HCT116 (cell line): ENCODE measurements around the gene ATAT1. TPM values are rescaled to one million over a fixed set of nuclear protein-coding genes. Genes with fewer than 3 reads are reported as not detected.

Experiments
- ATAC-seq: fragments of 200-7000 bp; cut with Tn5 transposase; 2 replicates; pipeline ENCODE4 v1.9.1; 2020; ENCODE audit warnings: mild to moderate bottlenecking, moderate library complexity
- BruUV-seq: library from RNA; stranded (reverse); fragments of 400-500 nt; replicated peaks from 2 replicates; lab custom pipeline; 2021; lab: Mats Ljungman, UMichigan
- CTCF ChIA-PET: fragments of 300-600 bp; sonication (Branson Sonifier 250); formaldehyde crosslinking; loops from one replicate; lab custom pipeline; 2021; ENCODE audit warnings: antibody characterized with exemption; lab: Charles Lee
- POLR2A ChIA-PET: fragments of 300-600, 350-600 bp; sonication (Branson Sonifier 250); formaldehyde crosslinking; loops from one replicate; lab custom pipeline; 2021; ENCODE audit warnings: antibody characterized with exemption; lab: Charles Lee
- RAD21 ChIA-PET, 2 experiments: fragments of 300-600 bp; sonication (Branson Sonifier 250); formaldehyde crosslinking; loops; one replicate each; lab custom pipeline; 2023; ENCODE audit warnings: low total read pairs in 2 of 2; ENCODE audit not compliant: uncharacterized antibody in 2 of 2, unreplicated experiment in 2 of 2, low non-redundant PET in 1 of 2; lab: Charles Lee
- DNase-seq: peaks from one replicate; pipeline ENCODE4 v3.0.0-alpha.2; 2010; ENCODE audit warnings: low read depth, low spot score
- H2AFZ ChIP-seq: fragments of 200-600 bp; shearing (Covaris generic), sonication (generic); 2 replicates; pipeline ENCODE4 v1.6.1; 2017; ENCODE audit warnings: low read depth, mixed run types, mixed read lengths, antibody characterized with exemption, low read length; ENCODE audit not compliant: poor library complexity, severe bottlenecking
- H3K27ac ChIP-seq: 2 replicates; pipeline ENCODE4 v1.5.1; 2012; ENCODE audit warnings: low read depth, low read length
- H3K27me3 ChIP-seq: fragments of 200-600 bp; sonication (generic); 2 replicates; pipeline ENCODE4 v1.6.1; 2016; ENCODE audit warnings: mixed run types, low read length, mixed read lengths; ENCODE audit not compliant: insufficient read depth
- H3K36me3 ChIP-seq, 2 experiments: fragments of 200-500 bp in 1 of 2; fragments of 200-600 bp in 1 of 2; sonication (Bioruptor generic) in 1 of 2; sonication (generic) in 1 of 2; 2 replicates each; pipeline versions ENCODE4 v1.5.1 to v1.6.1; 2014 to 2016; ENCODE audit warnings: low read length in 2 of 2, inconsistent platforms in 1 of 2, mixed read lengths in 1 of 2, mixed run types in 1 of 2; ENCODE audit not compliant: insufficient read depth in 2 of 2, control insufficient read depth in 1 of 2
- H3K4me1 ChIP-seq, 2 experiments: fragments of 200-600 bp in 1 of 2; sonication (generic) in 1 of 2; 2 replicates each; pipeline versions ENCODE4 v1.5.1 to v1.6.1; 2012 to 2017; ENCODE audit warnings: low read length in 2 of 2, inconsistent platforms in 1 of 2, mild to moderate bottlenecking in 1 of 2, mixed read lengths in 1 of 2, mixed run types in 1 of 2, moderate library complexity in 1 of 2; ENCODE audit not compliant: insufficient read depth in 2 of 2, control insufficient read depth in 1 of 2
- H3K4me2 ChIP-seq: fragments of 200-600 bp; sonication (generic); 2 replicates; pipeline ENCODE4 v1.6.1; 2017; ENCODE audit warnings: mixed run types, low read length, mixed read lengths
- H3K4me3 ChIP-seq, 2 experiments: fragments of 200-600 bp in 1 of 2; sonication (generic) in 1 of 2; replicated peaks in 1 of 2; 2 replicates each; pipeline ENCODE4 v1.5.1; 2011 to 2016; ENCODE audit warnings: low read length in 2 of 2, control low read depth in 1 of 2, low read depth in 1 of 2, mild to moderate bottlenecking in 1 of 2, mixed read lengths in 1 of 2, mixed run types in 1 of 2
- H3K79me2 ChIP-seq: fragments of 200-600 bp; sonication (generic); 2 replicates; pipeline ENCODE4 v1.6.1; 2017; ENCODE audit warnings: mild to moderate bottlenecking, mixed run types, low read length, moderate library complexity, mixed read lengths; ENCODE audit not compliant: insufficient read depth
- H3K9ac ChIP-seq: fragments of 200-600 bp; sonication (generic); 2 replicates; pipeline ENCODE4 v1.6.1; 2016; ENCODE audit warnings: low read length, mixed read lengths
- H3K9me2 ChIP-seq: fragments of 200-600 bp; sonication (generic), shearing (Covaris generic); 2 replicates; pipeline ENCODE4 v1.6.1; 2017; ENCODE audit warnings: mixed run types, mild to moderate bottlenecking, moderate library complexity; ENCODE audit not compliant: insufficient read depth
- H3K9me3 ChIP-seq, 2 experiments: fragments of 200-500 bp in 1 of 2; fragments of 200-600 bp in 1 of 2; sonication (Bioruptor generic) in 1 of 2; sonication (generic) in 1 of 2; 2 replicates each; pipeline ENCODE4 v1.6.1; 2014 to 2017; ENCODE audit warnings: low read length in 2 of 2, mixed read lengths in 2 of 2, inconsistent platforms in 1 of 2, low read depth in 1 of 2, mild to moderate bottlenecking in 1 of 2, mixed run types in 1 of 2, moderate library complexity in 1 of 2; ENCODE audit not compliant: control insufficient read depth in 1 of 2, insufficient read depth in 1 of 2
- H4K20me1 ChIP-seq: fragments of 200-600 bp; sonication (generic), shearing (Covaris generic); 2 replicates; pipeline ENCODE4 v1.6.1; 2017; ENCODE audit warnings: mixed run types, mild to moderate bottlenecking, moderate library complexity; ENCODE audit not compliant: insufficient read depth
- ATF3 ChIP-seq: IDR thresholded peaks from 2 replicates; pipeline ENCODE4 v1.6.1; 2012
- CBX3 ChIP-seq: IDR thresholded peaks from 2 replicates; pipeline ENCODE4 v1.6.1; 2012; ENCODE audit warnings: low read depth
- CTCF ChIP-seq, 3 experiments: fragments of 200-600 bp in 1 of 3; sonication (generic) in 1 of 3; IDR thresholded peaks in 2 of 3; conservative IDR thresholded peaks in 1 of 3; 2 replicates each; pipeline ENCODE4 v1.5.1; 2012 to 2017; ENCODE audit warnings: low read depth in 2 of 3, low read length in 2 of 3, antibody characterized with exemption in 1 of 3, borderline replicate concordance in 1 of 3, control low read depth in 1 of 3, mild to moderate bottlenecking in 1 of 3, mixed read lengths in 1 of 3, mixed run types in 1 of 3, moderate library complexity in 1 of 3; ENCODE audit not compliant: insufficient read depth in 1 of 3
- ELF1 ChIP-seq: IDR thresholded peaks from 2 replicates; pipeline ENCODE4 v1.6.1; 2012; ENCODE audit warnings: low read depth, borderline replicate concordance
- EZH2phosphoT487 ChIP-seq: fragments of 200-600 bp; IDR thresholded peaks from 2 replicates; pipeline ENCODE4 v1.6.1; 2018; ENCODE audit warnings: antibody characterized with exemption, borderline replicate concordance
- JUND ChIP-seq: IDR thresholded peaks from 2 replicates; pipeline ENCODE4 v1.6.1; 2012
- POLR2A ChIP-seq: IDR thresholded peaks from 2 replicates; pipeline ENCODE4 v1.7.0; 2011; ENCODE audit warnings: borderline replicate concordance; ENCODE audit not compliant: insufficient read depth, insufficient read length; ENCODE audit errors: extremely low read depth
- POLR2AphosphoS5 ChIP-seq: IDR thresholded peaks from 2 replicates; pipeline ENCODE4 v1.6.1; 2011; ENCODE audit warnings: mild to moderate bottlenecking, low read depth, low read length, moderate library complexity
- REST ChIP-seq: IDR thresholded peaks from 2 replicates; pipeline ENCODE4 v1.6.1; 2012; ENCODE audit warnings: low read depth
- SIN3A ChIP-seq: IDR thresholded peaks from 2 replicates; pipeline ENCODE4 v1.6.1; 2012; ENCODE audit warnings: low read depth
- SRF ChIP-seq: IDR thresholded peaks from 2 replicates; pipeline ENCODE4 v1.6.1; 2012; ENCODE audit warnings: low read depth
- YY1 ChIP-seq: IDR thresholded peaks from 2 replicates; pipeline ENCODE4 v1.6.1; 2011; ENCODE audit warnings: low read length, low read depth, moderate library complexity, mild to moderate bottlenecking; ENCODE audit not compliant: insufficient replicate concordance; ENCODE audit errors: extremely low read depth
- ZBTB33 ChIP-seq: IDR thresholded peaks from 2 replicates; pipeline ENCODE4 v1.6.1; 2011; ENCODE audit warnings: mild to moderate bottlenecking, low read length, moderate library complexity; ENCODE audit not compliant: insufficient replicate concordance; ENCODE audit errors: extremely low read depth
- intact Hi-C: fragments of 100-400 bp; cut with micrococcal nuclease; formaldehyde crosslinking; loops from 2 replicates; pipeline ENCODE4 v1.10.0; 2022
- total RNA-seq: library from RNA; stranded (reverse); gene quantifications from one replicate; pipeline ENCODE4 v1.2.1, GENCODE V29; 2021; ENCODE audit not compliant: unreplicated experiment

ATAT1 gene
- total RNA-seq, 1 experiment from 2014 or later = 19.8 TPM

GRCh38 chr6:30684386-30685156, 57.9 kb downstream of the ATAT1 start:
- intact Hi-C loops = no loop called here
- Histone ChIP-seq H3K4me1 (peaks cover 49 to 73% of the 10 kb centered on the region in 2 experiments), H3K9ac (peak overlapping the region; percentile 95), H3K9me3 (no peaks in the 10 kb centered on the region), H3K79me2 (peaks cover 58% of the 10 kb centered on the region), H3K27ac (peak overlapping the region; percentile 85), H3K4me2 (peak overlapping the region; percentile 98), H4K20me1 (no peaks in the 10 kb centered on the region), H3K4me3 (peak overlapping the region; percentile 38 to 54; a peak in 2 of 4 replicates), H3K27me3 (no peaks in the 10 kb centered on the region), H3K9me2 (no peaks in the 10 kb centered on the region), H2AFZ (no peak overlapping the region), H3K36me3 (no peaks in the 10 kb centered on the region)
- TF ChIP-seq SIN3A = no peak
- no peak for TF ChIP-seq EZH2phosphoT487
- TF ChIP-seq ATF3 = no peak
- TF ChIP-seq ELF1 = no peak
- no peak for TF ChIP-seq SRF
- no peak for TF ChIP-seq CBX3
- no peak for TF ChIP-seq POLR2A
- TF ChIP-seq YY1 = no peak
- no peak for TF ChIP-seq JUND
- no peak for TF ChIP-seq REST
- TF ChIP-seq POLR2AphosphoS5 = no peak
- TF ChIP-seq CTCF (IDR thresholded peaks at IDR 0.05 in 2 of 3, conservative IDR thresholded peaks at IDR 0.05 in 1 of 3; ENCODE audit: borderline replicate concordance in 1 of 3, insufficient read depth in 1 of 3, low read depth in 2 of 3, low read length in 2 of 3) = no peak
- no peak for TF ChIP-seq ZBTB33
- ChIA-PET POLR2A (no interaction called here), RAD21 (no interaction called here), CTCF (no interaction called here)
- DNase-seq = no peak
- no peak for ATAC-seq
- no TSS peak for BruUV-seq
